Measurements from ENCODE around the gene SELENOW.

GRCh38 chr19:47756627-47756929 lies 21.9 kb upstream of the SELENOW start:
- TF ChIP-seq CTCF (IDR thresholded peaks at IDR 0.05) (no peak), POLR2A (IDR thresholded peaks at IDR 0.05) (no peak)
